NCI-H69 (cell line): ENCODE results near the gene CXorf49.
"Not testable (repeated sequence)": the region's sequence is repeated elsewhere in the genome, so short reads cannot be mapped to it uniquely, and the experiment has no call there.

Experiments used
- DNase-seq: peaks from one replicate; lab custom pipeline; 2025; lab: John Stamatoyannopoulos, UW

The CXorf49 gene

GRCh38 chrX:71718185-71718584 is at the start of gene CXorf49:
TSS of gene CXorf49 (minus strand) at chrX:71718285. CDS start at chrX:71718151, 134 bp downstream.
- not testable (repeated sequence) for DNase-seq

DNA sequence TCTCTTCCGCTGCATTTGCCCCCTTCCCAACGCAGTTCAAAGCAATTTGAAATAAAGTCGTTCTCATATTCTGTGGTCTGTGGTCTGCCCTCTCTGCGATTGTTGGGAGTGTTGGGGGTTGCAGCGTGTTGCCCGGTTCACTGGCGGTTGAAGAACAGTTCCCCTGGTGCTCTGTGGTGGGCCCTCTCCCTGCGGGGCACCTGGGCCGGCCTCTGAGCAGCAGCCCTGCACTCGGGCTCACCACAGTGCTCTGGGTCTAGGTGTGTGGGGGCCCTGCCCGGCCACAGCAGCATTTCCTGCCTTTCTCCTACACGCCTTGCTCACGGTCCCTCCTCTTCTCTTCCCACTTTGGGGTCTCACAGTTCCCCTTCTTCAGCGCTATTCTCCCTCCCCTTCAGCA is 49.0 kb upstream of the CXorf49 start:
- not testable (repeated sequence) for DNase-seq

DNA sequence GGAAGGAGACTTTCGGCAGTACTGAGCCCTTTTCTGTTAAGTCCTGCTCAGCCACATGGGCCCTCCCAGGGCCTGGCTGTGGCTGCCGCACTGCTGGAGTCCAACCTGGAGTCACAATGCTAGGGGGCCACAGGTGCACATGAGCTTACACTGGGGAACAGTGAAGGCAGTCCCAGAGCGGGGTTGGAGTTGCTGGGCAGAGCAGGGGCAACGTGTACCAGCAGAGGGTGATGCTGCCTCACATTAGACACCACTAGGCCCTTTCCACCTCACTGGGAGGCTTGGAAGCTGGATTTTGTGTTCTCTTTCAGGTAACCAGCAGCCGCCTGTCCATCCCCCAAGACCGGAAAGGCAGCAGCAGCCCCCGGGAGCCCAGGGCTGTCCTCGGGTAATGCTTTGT is 47.5 kb upstream of the CXorf49 start:
- not testable (repeated sequence) for DNase-seq

- not testable (repeated sequence) for DNase-seq
These were observed 46.7 kb upstream of the CXorf49 start for GRCh38 chrX:71764832-71765231.

GRCh38 chrX:71763049-71763448 is 45.0 kb upstream of the CXorf49 start, which contains the start of gene CXorf49B:
TSS of gene CXorf49B (plus strand) at chrX:71763349. CDS start at chrX:71763424, 75 bp downstream.
- not testable (repeated sequence) for DNase-seq

GRCh38 chrX:71760688-71761281 is 42.7 kb upstream of the CXorf49 start:
- DNase-seq, result not testable (repeated sequence)

DNA sequence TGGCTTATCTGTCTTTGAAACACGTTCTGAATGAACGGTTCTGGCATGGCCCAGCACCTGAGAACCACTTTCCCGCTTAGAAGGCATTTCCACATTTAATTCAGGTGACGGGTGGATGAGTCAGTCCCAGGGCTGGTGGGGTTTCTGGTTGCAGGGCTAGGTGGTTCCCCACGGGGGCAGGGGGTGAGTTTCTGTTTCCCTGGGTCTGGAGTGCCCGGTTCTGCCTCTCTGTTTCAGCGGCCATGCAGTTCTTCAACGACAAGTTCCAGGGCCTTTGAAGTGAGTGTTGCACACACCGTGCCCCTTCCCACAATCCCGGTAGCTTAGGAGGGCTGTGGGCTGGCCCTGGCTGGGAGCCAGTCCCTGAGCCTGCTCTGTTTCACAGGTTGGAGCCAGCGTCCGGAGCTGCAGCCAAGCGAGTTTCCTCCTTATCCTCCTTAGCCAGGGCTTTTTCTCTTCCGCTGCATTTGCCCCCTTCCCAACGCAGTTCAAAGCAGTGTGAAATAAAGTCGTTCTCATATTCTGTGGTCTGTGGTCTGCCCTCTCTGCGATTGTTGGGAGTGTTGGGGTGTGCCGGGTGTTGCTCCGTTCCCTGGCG is 2.3 kb upstream of the CXorf49 start:
- not testable (repeated sequence) for DNase-seq

- DNase-seq, result not testable (repeated sequence)
These were observed 1.1 kb upstream of the CXorf49 start for GRCh38 chrX:71719195-71719594.

DNA sequence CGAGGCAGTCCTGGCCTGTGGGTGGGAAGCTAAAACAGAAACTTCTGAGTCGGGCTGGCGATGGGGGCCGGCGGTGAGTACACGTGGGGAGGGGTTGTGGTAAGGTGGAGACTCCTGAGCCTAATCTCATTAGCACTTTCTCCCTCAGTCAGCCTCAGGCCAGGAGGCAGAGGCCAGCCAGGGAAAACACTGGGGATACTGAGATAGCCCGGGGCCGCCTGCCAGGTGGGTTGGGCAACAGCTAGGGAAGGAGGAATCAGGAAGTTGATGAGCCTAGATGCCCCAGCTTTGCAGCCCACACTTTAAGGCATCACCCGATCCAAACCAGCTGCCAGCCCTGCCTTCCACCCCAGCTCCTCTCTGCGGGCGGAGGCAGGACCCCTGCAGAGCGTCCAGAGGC is 1.8 kb downstream of the CXorf49 start:
- not testable (repeated sequence) for DNase-seq

GRCh38 chrX:71715551-71715950 is 2.5 kb downstream of the CXorf49 start:
- not testable (repeated sequence) for DNase-seq

DNA sequence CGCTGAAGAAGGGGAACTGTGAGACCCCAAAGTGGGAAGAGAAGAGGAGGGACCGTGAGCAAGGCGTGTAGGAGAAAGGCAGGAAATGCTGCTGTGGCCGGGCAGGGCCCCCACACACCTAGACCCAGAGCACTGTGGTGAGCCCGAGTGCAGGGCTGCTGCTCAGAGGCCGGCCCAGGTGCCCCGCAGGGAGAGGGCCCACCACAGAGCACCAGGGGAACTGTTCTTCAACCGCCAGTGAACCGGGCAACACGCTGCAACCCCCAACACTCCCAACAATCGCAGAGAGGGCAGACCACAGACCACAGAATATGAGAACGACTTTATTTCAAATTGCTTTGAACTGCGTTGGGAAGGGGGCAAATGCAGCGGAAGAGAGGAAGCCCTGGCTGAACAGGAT is 4.0 kb downstream of the CXorf49 start:
- DNase-seq, result not testable (repeated sequence)

DNA sequence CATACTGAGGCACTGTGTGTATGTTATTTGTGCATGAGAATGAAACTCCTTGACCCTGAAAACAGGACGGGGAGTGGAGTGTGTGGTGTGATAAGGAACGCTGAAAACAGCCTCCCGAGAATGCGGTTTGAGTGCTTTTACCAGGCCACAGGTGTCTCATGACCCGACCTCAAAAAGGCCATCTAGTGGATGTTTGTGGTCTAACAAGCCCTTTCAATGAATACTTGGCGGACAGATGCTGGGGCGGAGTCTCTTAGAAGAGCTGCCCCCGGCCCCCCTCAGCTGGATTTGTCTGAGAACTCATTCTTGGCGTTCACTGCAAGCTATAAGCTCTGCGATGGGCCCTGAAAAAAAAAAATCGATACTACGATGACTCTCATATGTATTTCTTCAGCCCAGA is 15.2 kb downstream of the CXorf49 start:
- not testable (repeated sequence) for DNase-seq

- not testable (repeated sequence) for DNase-seq
These were observed 19.1 kb downstream of the CXorf49 start for GRCh38 chrX:71699023-71699344.

GRCh38 chrX:71698299-71699022 is 19.6 kb downstream of the CXorf49 start:
- DNase-seq, result not testable (repeated sequence)

DNA sequence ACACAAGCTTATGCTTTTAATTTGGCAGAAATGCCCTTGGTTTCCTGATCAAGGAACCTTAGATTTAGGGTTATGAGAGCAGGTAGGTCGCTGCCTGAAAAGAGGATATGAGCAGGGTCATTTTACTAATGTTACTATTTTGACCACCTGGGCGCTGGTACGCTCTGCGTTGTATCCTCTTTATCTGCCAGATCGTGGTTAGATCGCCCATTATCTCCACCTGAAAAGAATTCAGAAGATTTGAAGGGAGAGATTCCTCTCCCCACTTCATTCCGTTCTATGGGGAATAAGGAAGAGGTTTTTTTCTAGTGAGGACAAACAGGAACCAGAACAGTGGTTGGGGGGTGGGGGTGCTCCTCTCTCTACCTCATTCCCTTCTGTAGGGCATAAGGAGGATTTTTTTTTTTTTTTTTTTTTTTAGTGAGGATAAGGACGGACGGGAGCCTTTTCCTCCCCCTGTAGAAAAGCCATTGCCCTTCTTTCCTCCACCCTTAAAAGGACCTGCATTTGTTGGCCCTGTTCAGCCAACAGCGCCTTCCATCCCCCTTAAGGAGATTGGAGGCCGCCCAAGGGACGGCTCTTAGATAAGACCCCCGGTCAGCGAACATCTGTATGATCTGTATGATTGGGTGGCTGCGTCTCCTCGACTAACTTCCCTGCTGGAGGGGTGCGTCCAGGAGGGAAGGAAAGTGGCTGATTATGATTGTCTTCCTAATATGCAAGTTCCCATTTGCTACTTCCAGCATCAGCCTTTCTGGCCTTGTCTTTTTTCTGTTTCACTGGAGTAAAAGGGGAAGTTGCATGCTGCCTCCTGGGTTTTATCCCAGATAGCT is 20.4 kb downstream of the CXorf49 start:
- DNase-seq, result not testable (repeated sequence)

GRCh38 chrX:71696641-71697465 is 21.2 kb downstream of the CXorf49 start:
- not testable (repeated sequence) for DNase-seq

DNA sequence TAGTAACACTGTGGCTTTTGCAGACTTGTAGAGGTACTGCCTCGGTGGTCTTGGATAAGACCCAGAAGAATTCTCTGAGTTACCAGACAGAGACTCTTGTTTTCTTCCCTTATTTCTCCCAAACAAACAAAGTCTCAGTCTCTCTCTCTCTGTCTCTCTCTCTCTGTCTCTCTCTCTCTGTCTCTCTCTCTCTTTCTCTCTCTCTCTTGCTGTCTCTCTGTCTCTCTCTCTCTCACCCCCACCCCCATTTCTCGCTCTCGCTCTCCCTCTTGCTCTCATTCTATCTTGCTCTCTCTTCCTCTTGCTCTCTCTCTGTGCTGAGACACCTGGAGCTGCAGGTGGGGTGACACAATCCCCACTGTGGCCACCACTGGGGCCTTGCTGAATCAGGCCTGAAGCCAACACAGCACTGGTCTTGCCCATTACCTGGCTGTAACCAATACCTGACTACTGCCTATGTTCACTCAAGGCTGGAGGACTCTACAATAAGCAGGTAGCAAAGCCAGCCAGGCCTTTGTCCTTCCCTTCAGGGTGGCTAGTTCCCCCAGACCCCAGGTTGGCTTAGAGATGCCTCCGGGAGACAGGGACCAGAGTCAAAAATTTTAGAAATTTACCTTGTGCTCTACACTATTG is 38.4 kb downstream of the CXorf49 start:
- DNase-seq, result no peak

DNA sequence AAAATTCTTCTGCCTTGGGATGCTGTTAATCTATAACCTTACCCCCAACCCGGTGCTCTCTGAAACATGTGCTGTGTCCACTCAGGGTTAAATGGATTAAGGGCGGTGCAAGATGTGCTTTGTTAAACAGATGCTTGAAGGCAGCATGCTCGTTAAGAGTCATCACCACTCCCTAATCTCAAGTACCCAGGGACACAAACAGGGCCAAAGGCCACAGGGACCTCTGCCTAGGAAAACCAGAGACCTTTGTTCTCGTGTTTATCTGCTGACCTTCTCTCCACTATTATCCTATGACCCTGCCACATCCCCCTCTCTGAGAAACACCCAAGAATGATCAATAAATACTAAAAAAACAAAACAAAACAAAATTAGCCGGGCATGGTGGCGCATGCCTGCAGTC is 40.9 kb downstream of the CXorf49 start:
- not testable (repeated sequence) for DNase-seq

- not testable (repeated sequence) for DNase-seq
These were observed 41.9 kb downstream of the CXorf49 start for GRCh38 chrX:71676068-71676795.

- not testable (repeated sequence) for DNase-seq
These were observed 42.4 kb downstream of the CXorf49 start for GRCh38 chrX:71675636-71676035.
